Muscle of back (tissue), 13 donors: ENCODE results near the gene ADPGK. TPM values are rescaled to one million over a fixed set of nuclear protein-coding genes. Genes with fewer than 3 reads are reported as not detected.
A peak's percentile ranks its signal among the peaks of the same experiment; 100 is the strongest.
"Not testable (repeated sequence)": the region's sequence is repeated elsewhere in the genome, so short reads cannot be mapped to it uniquely, and the experiment has no call there.

Source experiments
- DNase-seq, 3 donors: peaks; one replicate each; pipeline versions ENCODE4 v3.0.0 to v3.0.0-alpha.2; 2013
- long read RNA-seq, 9 donors: transcript quantifications; one replicate each; lab custom pipeline, GENCODE V29; 2026
- polyA plus RNA-seq, 10 donors: library from polyadenylated mRNA; unstranded; fragments of 120-200 nt; gene quantifications; one replicate each; pipeline ENCODE4 v1.2.1, GENCODE V29; 2013; ENCODE audit not compliant: insufficient read length in 10 of 10

The ADPGK gene
- polyA plus RNA-seq: 10 to 100 TPM; 27.7 to 48.0 (median 35.1) TPM
- long read RNA-seq, donor 1, partial matches to known transcripts: 0 of 2 reads
- long read RNA-seq, donor 1, other reads (novel, unspliced or antisense): 0 of 2 reads
- long read RNA-seq, donor 2, partial matches to known transcripts: 0 of 2 reads
- long read RNA-seq, donor 2, other reads (novel, unspliced or antisense): 0 of 2 reads
- long read RNA-seq, donor 3: 0 reads
- long read RNA-seq, donor 4, transcript ADPGK-201 (7 exons, 2,557 nt): major isoform, 5 of 6 reads
- long read RNA-seq, donor 4, partial matches to known transcripts: 0 of 6 reads
- long read RNA-seq, donor 4, other reads (novel, unspliced or antisense): 0 of 6 reads
- long read RNA-seq, donor 5, transcript ADPGK-201 (7 exons, 2,557 nt): major isoform, 5 of 5 reads
- long read RNA-seq, donor 5, partial matches to known transcripts: 0 of 5 reads
- long read RNA-seq, donor 5, other reads (novel, unspliced or antisense): 0 of 5 reads
- long read RNA-seq, donor 6, partial matches to known transcripts: 0 of 4 reads
- long read RNA-seq, donor 6, other reads (novel, unspliced or antisense): 0 of 4 reads
- long read RNA-seq, donor 7, partial matches to known transcripts: 0 of 3 reads
- long read RNA-seq, donor 7, other reads (novel, unspliced or antisense): 0 of 3 reads
- long read RNA-seq, donor 8, partial matches to known transcripts: 0 of 1 reads
- long read RNA-seq, donor 8, other reads (novel, unspliced or antisense): 0 of 1 reads
- long read RNA-seq, donor 9: 0 reads

GRCh38 chr15:72783640-72784455 is at the start of gene ADPGK:
Gene ADPGK (minus strand): TSS chr15:72783758. CDS start chr15:72783691, 67 bp downstream.
- DNase-seq: peak; percentile 93 to 98 (median 98)

GRCh38 chr15:72827226-72827625 is 43.7 kb upstream of the ADPGK start:
- DNase-seq: peak in 1 of 3 donors; percentile 12

- no peak for DNase-seq
Observed at GRCh38 chr15:72826611-72827010, 43.1 kb upstream of the ADPGK start.

- no peak for DNase-seq
Observed at GRCh38 chr15:72825829-72826228, 42.3 kb upstream of the ADPGK start.

- DNase-seq: no peak
Observed at GRCh38 chr15:72824781-72825180, 41.2 kb upstream of the ADPGK start.

GRCh38 chr15:72824112-72824511 is 40.6 kb upstream of the ADPGK start:
- no peak for DNase-seq

GRCh38 chr15:72820278-72820677 is 36.7 kb upstream of the ADPGK start:
- no peak for DNase-seq

- no peak for DNase-seq
Observed at GRCh38 chr15:72818632-72819031, 35.1 kb upstream of the ADPGK start.

GRCh38 chr15:72813345-72814004 is 29.9 kb upstream of the ADPGK start:
- no peak for DNase-seq

- no peak for DNase-seq
Observed at GRCh38 chr15:72809329-72809728, 25.8 kb upstream of the ADPGK start.

- DNase-seq: not testable (repeated sequence)
Observed at GRCh38 chr15:72807346-72807745, 23.8 kb upstream of the ADPGK start.

- DNase-seq: no peak
Observed at GRCh38 chr15:72803006-72803405, 19.4 kb upstream of the ADPGK start.

GRCh38 chr15:72801590-72802325 is 18.2 kb upstream of the ADPGK start:
- no peak for DNase-seq

GRCh38 chr15:72800833-72801481 is 17.4 kb upstream of the ADPGK start:
- peak in 2 of 3 donors; percentile 16 to 41 for DNase-seq

- DNase-seq: no peak
Observed at GRCh38 chr15:72797834-72798233, 14.3 kb upstream of the ADPGK start.

GRCh38 chr15:72797338-72797689 is 13.8 kb upstream of the ADPGK start:
- no peak for DNase-seq

GRCh38 chr15:72796515-72797337 is 13.2 kb upstream of the ADPGK start:
- peak; percentile 33 to 71 (median 67) for DNase-seq

GRCh38 chr15:72796210-72796514 is 12.6 kb upstream of the ADPGK start:
- DNase-seq: no peak
